ACHN (cell line): Measurements from ENCODE around the gene IST1.

Experiments used
- DNase-seq: peaks from one replicate; pipeline ENCODE4 v3.0.0-alpha.2; 2015
- in situ Hi-C: cut with HindIII; loops from 2 replicates; pipeline ENCODE4 v1.10.0; 2017; ENCODE audit warnings: low sequenced_read_pairs, low pct_ligation_motif_present, low pct_unique_long_range_greater_than_20kb

Gene IST1

DNA sequence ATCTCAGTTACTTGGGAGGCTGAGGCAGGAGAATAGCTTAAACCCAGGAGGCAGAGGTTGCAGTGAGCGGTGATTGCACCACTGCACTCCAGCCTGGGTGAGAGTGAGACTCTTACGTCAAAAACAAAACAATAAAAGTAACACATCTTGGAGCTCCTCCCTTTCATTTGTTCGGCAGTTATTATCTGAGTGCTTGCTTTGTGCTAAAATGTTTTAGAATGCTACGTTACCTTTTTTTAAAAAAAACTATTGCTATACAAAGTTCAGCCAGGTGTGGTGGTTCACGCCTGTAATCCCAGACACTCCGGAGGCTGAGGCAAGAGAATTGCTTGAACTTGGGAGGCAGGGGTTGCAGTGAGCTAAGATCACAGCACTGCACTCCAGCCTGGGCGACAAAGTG is 15.8 kb downstream of the IST1 start:
- no peak for DNase-seq

DNA sequence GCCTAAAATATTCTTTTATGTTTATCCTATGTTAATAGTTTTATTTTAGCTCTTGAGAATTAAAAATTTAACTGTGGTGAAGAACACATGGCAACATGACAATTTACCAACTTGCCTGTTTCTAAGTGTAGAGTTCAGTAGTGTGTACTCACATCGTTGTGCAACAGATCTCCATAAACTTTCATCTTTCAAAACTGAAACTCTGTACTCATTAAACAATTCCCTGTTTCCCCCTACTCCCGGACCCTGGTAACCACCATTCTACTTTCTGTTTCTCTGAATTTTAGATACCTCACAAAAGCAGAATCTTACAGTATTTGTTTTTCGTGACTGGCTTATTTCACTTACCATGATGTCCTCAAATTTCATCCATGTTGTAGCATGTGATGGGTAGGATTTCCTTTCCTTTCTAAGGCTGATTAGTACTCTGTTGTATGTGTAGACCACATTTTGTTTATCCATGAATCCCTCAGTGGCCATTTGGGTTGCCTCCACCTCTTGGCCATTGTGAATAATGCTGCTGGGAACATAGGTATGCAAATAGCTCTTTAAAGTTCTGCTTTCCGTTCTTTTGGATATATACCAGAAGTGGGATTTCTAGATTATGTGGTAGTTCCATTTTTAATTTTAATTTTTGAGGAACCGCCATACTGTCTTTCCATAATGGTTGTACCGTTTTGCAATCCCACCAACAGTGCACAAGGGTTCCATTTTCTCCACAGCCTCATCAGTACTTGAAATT is 17.4 kb downstream of the IST1 start:
- in situ Hi-C loops, result no loop called here
- DNase-seq, result no peak

More for the DNA sequence above, 15.8 kb downstream of the IST1 start:
- in situ Hi-C loops, result no loop called here

DNA sequence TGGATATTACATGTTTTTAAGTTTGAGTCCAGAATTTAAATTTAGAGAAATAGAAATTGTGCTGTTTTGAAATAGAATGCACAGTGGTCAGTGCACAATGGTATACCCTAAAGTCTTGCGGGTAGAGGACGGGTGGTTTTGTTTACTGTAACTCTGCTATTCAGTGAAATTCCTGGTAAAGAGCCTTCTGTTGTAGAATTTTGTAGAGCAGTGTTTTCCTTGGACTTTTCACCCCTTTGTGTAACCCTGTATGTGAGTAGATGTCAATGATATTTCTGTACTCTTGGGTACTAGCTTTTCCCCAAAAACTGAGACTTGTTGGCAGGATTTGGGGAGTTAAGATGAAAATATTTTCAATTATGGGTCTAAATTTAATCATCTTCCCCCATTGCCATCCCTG is 19.5 kb downstream of the IST1 start:
- in situ Hi-C loops, result no loop called here
- DNase-seq, result no peak

DNA sequence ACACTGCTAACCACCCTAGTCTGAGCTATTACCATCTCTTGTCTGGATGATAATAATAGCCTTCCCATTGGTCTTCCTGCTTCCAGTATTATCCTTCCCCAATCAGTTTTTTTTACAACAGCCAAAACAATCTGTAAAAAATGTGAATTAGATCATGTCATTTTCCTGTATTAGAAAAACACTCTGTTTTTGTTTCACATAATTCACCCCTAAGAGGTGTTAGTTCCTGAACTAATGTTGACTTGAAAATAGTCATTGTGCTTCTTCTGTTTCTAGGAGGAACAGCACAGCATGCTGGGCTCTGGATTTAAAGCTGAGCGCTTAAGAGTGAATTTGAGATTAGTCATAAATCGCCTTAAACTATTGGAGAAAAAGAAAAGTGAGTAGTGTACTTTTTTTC is 20.0 kb downstream of the IST1 start:
- no peak for DNase-seq

DNA sequence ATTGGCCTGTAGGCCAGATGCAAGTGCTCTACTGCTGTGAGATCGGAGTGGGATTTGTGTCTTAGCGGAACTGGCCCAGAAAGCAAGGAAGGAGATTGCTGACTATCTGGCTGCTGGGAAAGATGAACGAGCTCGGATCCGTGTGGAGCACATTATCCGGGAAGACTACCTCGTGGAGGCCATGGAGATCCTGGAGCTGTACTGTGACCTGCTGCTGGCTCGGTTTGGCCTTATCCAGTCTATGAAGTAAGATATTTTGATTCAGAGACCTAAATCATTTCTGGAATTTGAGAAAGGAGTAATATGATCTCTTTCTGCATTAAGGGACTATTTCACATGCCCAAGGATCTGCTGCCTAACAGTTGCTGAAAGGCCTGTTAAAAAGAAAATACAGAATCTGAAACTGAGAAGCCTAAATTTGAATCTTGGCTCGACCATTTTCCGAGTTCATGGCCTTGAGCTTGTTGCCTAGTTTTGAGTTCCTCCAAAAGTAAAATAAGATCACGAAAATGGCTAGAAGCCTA is 21.1 kb downstream of the IST1 start:
- DNase-seq, result no peak
- in situ Hi-C loops, result no loop called here

More for the DNA sequence above, 20.0 kb downstream of the IST1 start:
- in situ Hi-C loops, result no loop called here

DNA sequence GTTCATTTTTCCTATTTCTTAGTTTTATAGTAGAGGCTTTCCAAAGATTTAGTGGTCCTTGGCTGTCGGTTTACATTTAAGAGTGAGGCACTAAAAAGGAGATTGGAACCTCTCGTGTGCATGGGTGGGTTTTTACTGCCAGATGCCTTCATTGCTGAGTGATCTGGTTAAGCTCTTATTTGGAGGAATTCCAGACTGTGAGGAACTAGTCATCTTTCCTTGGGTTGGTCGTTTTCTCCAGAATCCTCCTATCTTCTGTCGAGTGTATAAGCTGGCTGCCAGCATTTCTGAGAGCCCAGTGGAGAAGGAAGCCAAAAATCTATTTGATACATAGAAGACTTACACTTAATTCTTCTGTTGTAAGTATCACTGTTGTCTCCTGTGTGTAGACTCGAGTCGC is 22.6 kb downstream of the IST1 start:
- no peak for DNase-seq
- in situ Hi-C loops, result no loop called here

DNA sequence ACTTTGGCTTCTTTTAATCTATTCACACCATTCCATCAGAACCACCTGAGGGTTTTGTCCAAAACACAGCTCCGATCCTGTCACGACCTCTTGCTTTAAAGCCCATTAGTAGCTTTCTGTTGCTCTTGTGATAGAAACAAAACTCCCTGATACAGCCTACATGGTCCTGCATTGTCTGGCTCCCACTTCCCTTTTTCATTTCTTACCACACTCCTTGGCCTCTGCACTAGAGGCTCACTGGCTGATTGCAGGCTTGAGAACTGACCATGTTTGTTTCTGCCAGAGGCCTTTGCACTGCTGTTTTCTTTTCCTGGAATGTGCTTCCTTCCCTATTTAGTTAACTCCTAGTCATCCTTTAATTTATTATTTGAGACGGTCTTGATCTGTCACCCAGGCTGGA is 23.7 kb downstream of the IST1 start:
- no peak for DNase-seq
- in situ Hi-C loops, result no loop called here

DNA sequence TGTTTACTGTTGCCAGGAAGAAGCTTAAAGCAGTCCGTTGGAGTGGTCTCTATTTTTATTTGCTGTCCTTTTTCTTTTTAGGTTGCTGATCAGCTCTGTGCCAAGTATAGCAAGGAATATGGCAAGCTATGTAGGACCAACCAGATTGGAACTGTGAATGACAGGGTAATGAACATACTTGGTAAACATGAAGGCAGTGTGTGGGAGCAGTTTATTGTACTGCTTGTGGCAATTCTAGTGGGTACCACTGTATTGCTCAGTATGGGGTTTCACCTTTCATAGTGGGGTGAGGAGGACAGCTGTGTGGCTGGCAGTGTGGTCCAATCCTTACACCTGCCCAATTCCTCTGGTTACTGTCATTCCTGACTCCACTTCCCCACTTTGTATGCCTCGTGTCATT is 25.3 kb downstream of the IST1 start:
- no peak for DNase-seq
- in situ Hi-C loops, result no loop called here

DNA sequence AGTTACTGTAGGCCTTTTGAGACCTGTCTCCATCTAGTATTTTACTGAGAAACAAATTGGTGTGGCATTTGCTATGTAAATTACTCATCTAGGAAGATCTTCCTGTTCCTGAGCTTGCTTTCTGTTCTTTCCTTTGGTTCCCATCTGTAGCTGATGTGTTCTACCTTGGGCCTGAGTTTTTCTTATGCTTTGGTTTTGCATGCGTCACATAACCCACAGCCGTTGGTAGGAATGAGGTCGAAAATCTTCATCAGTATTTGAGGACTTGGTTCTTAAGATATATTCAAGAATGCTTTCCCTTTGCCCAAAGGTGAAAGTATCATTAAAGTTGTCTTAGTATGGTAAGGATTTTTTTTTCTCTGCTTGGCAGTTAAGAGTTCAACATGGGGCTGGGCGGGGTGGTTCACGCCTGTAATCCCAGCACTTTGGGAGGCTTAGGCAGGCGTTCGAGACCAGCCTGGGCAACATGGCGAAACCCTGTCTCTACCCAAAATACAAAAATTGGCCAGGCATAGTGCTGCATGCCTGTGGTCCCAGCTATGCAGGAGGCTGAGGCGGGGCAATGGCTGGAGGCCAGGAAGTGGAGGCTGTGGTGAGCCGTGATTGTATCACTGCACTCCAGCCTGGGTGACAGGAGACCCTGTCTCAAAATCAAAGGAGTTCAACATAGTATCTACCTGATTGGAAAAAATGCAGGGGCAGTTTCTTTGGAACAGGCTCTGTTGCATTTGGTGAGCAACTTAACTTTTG is 28.8 kb downstream of the IST1 start:
- peak; percentile 20 for DNase-seq
- in situ Hi-C loops, result no loop called here

DNA sequence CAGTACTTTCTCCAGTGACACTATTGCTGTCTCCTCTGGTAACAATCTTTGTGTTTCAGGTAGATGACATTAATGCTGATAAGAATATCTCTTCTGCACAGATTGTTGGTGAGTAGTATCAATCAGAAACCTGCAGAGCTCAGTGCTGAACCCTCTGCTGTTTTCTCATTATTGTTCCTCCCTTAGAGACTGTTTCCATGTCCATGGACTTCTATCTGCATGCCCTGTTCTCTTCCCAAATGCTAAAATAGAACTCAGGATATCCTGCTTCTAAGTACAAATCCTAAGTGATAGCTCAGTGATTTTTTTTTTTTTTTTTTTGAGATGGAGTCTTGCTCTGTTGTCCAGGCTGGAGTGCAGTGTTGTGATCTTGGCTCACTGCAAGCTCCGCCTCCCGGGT is 29.4 kb downstream of the IST1 start:
- no peak for DNase-seq
- in situ Hi-C loops, result no loop called here

DNA sequence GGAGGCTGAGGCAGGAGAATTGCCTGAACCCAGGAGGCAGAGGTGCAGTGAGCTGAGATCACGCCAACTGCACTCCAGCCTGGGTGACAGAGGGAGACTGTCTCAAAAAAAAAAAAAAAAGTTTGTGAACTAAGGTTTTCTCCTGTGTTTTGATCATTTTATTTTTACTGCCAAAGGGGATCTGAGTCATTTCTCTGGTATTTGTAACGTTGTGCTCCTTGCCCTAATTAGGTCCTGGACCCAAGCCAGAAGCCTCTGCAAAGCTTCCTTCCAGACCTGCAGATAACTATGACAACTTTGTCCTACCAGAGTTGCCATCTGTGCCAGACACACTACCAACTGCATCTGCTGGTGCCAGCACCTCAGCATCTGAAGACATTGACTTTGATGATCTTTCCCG is 32.1 kb downstream of the IST1 start:
- DNase-seq, result peak; percentile 75
- in situ Hi-C loops, result no loop called here

DNA sequence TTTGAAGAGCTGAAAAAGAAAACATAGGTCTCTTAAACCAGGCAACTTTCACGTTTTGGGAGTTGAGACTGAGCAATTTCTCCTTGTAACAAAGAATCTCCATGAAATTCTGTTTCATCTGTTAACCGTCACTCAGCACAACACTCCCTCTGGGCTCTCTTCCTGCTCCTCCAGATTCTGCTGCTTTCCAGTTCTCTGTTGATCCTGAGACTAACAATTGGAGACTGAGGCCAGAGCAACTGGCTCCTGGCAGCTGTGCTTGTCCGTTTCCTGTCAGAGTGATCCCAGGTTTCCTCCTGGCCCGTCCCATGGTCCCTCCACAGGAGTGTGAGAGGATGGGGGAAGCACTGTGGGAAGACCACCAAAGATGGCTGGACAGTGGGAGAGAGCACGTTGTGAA is 32.5 kb downstream of the IST1 start:
- in situ Hi-C loops, result no loop called here
- DNase-seq, result no peak

DNA sequence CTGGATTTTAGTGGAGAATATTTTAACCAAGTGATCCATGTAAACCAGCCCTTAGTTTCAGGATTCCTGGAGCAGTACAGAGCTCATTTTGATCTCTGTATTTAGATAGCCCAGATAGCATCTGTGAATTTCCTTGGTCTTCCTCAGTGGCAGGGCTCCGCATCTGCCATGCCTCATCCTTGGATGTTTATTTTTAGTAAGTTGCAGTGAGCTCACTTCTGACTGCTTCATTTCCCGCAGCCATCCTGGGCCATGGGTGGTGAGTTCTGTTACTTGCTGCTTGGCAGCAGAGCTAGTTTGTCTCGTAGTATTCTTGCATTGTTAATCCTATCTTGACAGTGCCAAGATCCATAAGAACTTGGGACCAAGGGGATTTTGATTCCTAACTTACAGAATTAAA is 33.7 kb downstream of the IST1 start:
- peak; percentile 12 for DNase-seq
- in situ Hi-C loops, result no loop called here

DNA sequence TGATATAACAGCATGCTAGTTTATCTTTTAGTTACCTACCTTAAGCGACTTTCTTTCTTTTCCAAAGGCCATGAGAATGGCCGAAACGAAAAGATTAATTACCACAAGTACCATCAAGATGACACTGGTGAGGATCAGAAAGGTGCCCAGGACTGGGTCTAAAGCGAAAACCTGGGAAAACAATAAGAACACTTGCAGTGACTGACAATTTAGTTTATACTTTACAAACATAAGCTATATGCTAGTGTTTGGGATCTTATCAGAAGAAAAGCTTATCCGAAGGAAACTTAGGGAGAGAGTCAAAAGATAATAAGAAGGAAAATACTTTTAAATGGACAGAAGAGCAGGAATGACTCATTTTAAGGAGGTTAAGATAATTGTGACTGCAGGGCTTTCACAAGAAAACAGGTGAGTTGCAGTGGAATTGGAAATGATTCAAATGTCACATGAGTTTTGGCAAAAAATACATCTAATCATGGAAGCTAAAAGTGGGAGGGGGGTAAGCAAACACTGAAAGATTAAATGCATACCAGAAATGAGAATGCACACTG is 34.8 kb downstream of the IST1 start:
- in situ Hi-C loops, result no loop called here
- DNase-seq, result no peak

DNA sequence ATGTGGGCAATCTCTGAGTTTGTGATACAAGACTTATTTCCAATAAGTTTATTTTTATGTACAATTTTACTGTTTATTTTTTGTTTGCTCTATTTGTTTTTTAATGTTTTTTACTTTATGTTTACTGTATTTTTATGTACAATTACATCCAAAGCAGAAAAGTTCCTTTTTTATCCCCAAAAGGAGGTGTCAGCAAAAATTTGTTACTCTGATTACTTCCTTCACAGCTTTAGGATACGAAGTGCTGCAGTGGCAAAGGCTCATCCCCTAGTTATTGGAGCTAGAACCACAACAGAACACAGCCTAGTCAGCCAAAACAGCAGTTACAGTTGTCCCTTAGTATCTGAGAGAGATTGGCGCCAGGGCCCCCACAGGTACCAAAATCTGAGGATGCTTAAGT is 35.7 kb downstream of the IST1 start:
- in situ Hi-C loops, result no loop called here
- no peak for DNase-seq

DNA sequence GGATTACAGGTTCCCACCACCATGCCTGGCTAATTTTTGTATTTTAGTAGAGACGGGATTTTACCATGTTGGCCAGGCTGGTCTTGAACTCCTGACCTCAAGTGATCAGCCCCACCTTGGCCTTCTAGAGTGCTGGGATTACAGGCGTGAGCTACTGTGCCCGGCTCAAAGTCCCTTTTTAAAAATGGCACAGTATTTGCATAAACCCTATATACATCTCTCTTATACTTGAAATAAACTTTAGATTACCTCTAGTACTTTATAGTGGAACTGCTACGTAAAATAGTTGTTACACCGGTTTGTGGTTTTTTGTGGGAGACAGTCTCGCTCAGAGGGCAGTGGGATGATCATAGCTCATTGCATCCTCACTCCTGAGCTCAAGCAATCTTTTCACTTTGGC is 36.3 kb downstream of the IST1 start:
- no peak for DNase-seq
- in situ Hi-C loops, result no loop called here

DNA sequence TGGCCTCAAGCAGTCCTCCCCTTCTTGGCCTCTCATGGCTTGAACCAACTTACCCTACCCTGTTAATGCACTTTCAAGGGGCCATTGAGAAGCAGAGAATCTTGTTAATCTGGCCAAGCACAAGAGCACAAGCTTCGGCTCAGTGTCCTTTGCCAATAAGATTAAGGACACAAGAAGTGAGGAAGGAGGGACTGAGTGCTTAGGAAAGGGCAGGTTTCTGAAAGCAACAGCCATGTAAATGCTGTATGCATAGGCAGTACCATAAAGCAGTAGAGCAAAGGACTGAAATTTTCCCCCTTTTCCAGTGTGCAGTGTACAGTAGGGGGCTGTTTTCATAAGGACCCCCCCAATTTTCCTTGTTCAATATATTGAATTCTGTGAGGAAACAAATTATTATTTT is 37.7 kb downstream of the IST1 start:
- in situ Hi-C loops, result no loop called here

DNA sequence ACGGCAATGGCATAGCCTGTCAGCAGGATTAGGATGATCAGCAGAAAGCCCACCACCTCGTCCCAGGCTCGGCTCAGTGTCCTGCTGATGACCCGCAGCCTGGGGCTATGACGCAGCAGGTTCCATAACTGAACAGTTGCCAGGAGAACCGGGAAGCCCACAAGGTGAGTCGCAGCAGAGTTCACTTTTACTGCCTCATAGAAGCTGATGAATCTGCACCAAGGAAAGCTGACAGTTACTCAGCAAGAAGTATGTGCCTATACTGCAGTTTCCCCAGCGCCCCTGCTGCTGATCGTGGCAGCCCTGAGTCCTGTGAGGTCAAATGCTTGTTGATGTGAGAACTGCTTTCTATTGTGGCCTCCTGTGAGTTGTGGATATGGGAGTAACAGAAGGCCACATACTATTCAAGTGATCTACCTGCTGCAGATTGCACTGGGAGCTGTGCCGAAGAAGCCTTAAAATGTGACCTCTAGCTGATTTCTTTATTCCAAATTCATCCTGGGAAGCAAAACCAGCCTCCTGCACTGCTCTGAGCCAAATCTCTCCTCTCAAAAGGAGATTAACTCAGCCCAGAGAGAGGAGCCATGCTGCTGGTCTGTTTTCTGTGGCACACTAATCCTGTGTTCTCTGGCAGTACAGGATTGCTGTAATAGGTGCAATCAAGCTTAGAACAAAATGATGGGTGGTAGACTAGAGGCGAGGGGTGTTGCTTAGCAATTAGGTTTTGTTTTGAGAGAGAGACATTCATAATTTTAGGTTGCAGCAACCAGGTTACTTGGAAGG is 38.8 kb downstream of the IST1 start:
- peak; percentile 67 for DNase-seq

More for the DNA sequence above, 37.7 kb downstream of the IST1 start:
- DNase-seq, result no peak

More for the DNA sequence above, 38.8 kb downstream of the IST1 start:
- in situ Hi-C loops, result no loop called here
